IPS-NIHi7 (cell line): ENCODE results near the gene GMCL1.
"Not testable (repeated sequence)": the region's sequence is repeated elsewhere in the genome, so short reads cannot be mapped to it uniquely, and the experiment has no call there.

Source experiments
- DNase-seq: peaks from one replicate; pipeline ENCODE4 v3.0.0; 2012; ENCODE audit warnings: mixed read lengths; ENCODE audit errors: extremely low spot score

GMCL1 gene

GRCh38 chr2:69848186-69848790, 18.8 kb downstream of the GMCL1 start:
- no peak for DNase-seq

- no peak for DNase-seq
These were observed 28.8 kb downstream of the GMCL1 start for GRCh38 chr2:69858261-69858660.

- no peak for DNase-seq
These were observed 33.8 kb downstream of the GMCL1 start for GRCh38 chr2:69863298-69863697.

- no peak for DNase-seq
These were observed 59.0 kb downstream of the GMCL1 start for GRCh38 chr2:69888451-69888850.

GRCh38 chr2:69889302-69889701, 59.8 kb downstream of the GMCL1 start:
- no peak for DNase-seq

GRCh38 chr2:69890881-69891280, 61.4 kb downstream of the GMCL1 start:
- DNase-seq = no peak

GRCh38 chr2:69892838-69893424, 63.5 kb downstream of the GMCL1 start:
- not testable (repeated sequence) for DNase-seq

- DNase-seq = peak; percentile 89
These were observed 64.5 kb downstream of the GMCL1 start, which contains the start of gene SNRNP27 for GRCh38 chr2:69893684-69894551. Gene SNRNP27, plus strand, starts transcription at chr2:69893956. Its CDS starts 29 bp downstream, at chr2:69893985.

- not testable (repeated sequence) for DNase-seq
These were observed 65.3 kb downstream of the GMCL1 start for GRCh38 chr2:69894737-69895136.

GRCh38 chr2:69902213-69902922, 72.9 kb downstream of the GMCL1 start:
- DNase-seq = no peak

GRCh38 chr2:69907216-69907615, 77.8 kb downstream of the GMCL1 start:
- no peak for DNase-seq

GRCh38 chr2:69911985-69912563, 82.6 kb downstream of the GMCL1 start:
- DNase-seq = no peak

- peak; percentile 99 for DNase-seq
These were observed 84.9 kb downstream of the GMCL1 start for GRCh38 chr2:69914164-69914949.

- no peak for DNase-seq
These were observed 85.8 kb downstream of the GMCL1 start, which contains the start of gene MXD1 for GRCh38 chr2:69914950-69915945. Gene MXD1, plus strand, starts transcription at chr2:69915109. Its CDS starts 222 bp downstream, at chr2:69915331.

GRCh38 chr2:69916106-69916505, 86.6 kb downstream of the GMCL1 start:
- DNase-seq = no peak

GRCh38 chr2:69917852-69918251, 88.4 kb downstream of the GMCL1 start:
- no peak for DNase-seq

- no peak for DNase-seq
These were observed 88.9 kb downstream of the GMCL1 start for GRCh38 chr2:69918401-69918800.

- no peak for DNase-seq
These were observed 93.7 kb downstream of the GMCL1 start for GRCh38 chr2:69923116-69923515.

- no peak for DNase-seq
These were observed 97.5 kb downstream of the GMCL1 start for GRCh38 chr2:69926849-69927515.
